C4-2B (cell line): ENCODE measurements around the gene SLC1A2.

Source experiments
- ZFX ChIP-seq: fragments of 450-650 bp; IDR thresholded peaks from 2 replicates; pipeline ENCODE4 v1.6.1; 2017
- TF ChIP-seq, protein P1 (sequence below): fragments of 450-650 bp; conservative IDR thresholded peaks from 2 replicates; pipeline ENCODE4 v1.5.1; 2017; ENCODE audit warnings: mild to moderate bottlenecking

GRCh38 chr11:35208795-35209194 is 210.6 kb downstream of the SLC1A2 start:
- TF ChIP-seq, protein P1, sequence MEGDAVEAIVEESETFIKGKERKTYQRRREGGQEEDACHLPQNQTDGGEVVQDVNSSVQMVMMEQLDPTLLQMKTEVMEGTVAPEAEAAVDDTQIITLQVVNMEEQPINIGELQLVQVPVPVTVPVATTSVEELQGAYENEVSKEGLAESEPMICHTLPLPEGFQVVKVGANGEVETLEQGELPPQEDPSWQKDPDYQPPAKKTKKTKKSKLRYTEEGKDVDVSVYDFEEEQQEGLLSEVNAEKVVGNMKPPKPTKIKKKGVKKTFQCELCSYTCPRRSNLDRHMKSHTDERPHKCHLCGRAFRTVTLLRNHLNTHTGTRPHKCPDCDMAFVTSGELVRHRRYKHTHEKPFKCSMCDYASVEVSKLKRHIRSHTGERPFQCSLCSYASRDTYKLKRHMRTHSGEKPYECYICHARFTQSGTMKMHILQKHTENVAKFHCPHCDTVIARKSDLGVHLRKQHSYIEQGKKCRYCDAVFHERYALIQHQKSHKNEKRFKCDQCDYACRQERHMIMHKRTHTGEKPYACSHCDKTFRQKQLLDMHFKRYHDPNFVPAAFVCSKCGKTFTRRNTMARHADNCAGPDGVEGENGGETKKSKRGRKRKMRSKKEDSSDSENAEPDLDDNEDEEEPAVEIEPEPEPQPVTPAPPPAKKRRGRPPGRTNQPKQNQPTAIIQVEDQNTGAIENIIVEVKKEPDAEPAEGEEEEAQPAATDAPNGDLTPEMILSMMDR, result no peak
- no peak for TF ChIP-seq ZFX
